ENCODE measurements around the gene NKRF.

GRCh38 chrX:119655125-119655524 lies 48.9 kb upstream of the NKRF start:
- no peak for TF ChIP-seq CTCF (IDR thresholded peaks at IDR 0.05)
- no peak for TF ChIP-seq POLR2A (IDR thresholded peaks at IDR 0.05)

All from Peyer's patch (tissue), 4 donors.